Spleen (tissue), 7 donors: ENCODE results near the gene SORCS2.

Experiments
- POLR2AphosphoS5 ChIP-seq, 3 donors: sonication (generic); formaldehyde crosslinking; IDR thresholded peaks; one replicate each; pipeline ENCODE4 v1.5.1; 2017; ENCODE audit warnings: antibody characterized with exemption in 3 of 3
- TF ChIP-seq, protein P1 (sequence below), 11 experiments: fragments of 200-600 bp in 7 of 11; fragments of 450-650 bp in 4 of 11; sonication (generic) in 4 of 11; IDR thresholded peaks in 8 of 11; conservative IDR thresholded peaks in 3 of 11; 1 replicate in 7 of 11; 2 replicates in 4 of 11; pipeline versions ENCODE4 v1.4.0 to v1.8.0; 2016 to 2021; ENCODE audit warnings: antibody characterized with exemption in 11 of 11, inconsistent platforms in 4 of 11, mild to moderate bottlenecking in 1 of 11
- donor health status: DM: no; HTN: no; CAD: no; lungs with moderate emphysema.
- donor health status: DM: no; HTN: no; CAD: no.
- donor health status: DM: no; HTN: no; CAD: no.

DNA sequence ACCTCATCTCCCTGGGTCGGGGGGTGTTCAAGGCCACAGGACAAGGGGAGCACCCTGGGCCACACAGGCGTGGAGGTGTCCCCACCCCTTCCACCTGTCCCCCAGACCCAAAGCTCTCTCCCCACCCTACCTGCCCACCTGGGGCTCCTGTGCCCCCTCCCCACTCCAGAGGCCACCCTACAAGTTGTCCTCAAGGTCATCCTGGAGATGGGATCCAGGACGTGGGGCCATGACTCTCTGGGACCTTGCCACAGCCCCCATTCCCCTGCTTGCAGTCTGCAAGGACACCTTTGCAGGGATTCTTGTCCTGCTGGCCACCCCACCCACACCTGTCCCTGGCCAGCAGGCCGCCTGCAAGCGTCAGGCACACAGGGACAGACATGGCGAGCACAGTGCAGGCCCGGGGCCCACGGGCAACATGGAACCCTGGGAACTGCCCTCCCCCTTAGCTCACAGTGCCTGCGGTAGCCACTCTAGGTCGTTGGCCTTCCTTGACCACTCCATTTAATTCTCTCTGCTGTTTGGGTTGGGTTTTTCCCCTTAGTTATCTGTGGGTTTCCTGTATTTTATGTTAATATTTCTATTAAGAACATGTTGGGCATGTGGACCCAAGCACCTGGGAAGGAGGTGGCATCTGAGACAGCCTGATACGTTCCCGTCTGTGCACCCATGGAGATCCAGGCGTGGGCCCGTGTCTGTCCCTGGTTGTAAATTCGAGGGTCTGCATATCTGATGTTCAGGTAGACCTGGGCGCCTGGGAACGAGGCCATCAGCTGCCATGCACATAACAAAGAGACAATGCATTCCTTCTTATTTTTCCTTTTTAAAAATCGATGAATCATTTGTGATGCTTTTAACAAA, 549.8 kb downstream of the SORCS2 start:
- no peak for TF ChIP-seq POLR2AphosphoS5 (IDR thresholded peaks at IDR 0.05)
- TF ChIP-seq, protein P1, sequence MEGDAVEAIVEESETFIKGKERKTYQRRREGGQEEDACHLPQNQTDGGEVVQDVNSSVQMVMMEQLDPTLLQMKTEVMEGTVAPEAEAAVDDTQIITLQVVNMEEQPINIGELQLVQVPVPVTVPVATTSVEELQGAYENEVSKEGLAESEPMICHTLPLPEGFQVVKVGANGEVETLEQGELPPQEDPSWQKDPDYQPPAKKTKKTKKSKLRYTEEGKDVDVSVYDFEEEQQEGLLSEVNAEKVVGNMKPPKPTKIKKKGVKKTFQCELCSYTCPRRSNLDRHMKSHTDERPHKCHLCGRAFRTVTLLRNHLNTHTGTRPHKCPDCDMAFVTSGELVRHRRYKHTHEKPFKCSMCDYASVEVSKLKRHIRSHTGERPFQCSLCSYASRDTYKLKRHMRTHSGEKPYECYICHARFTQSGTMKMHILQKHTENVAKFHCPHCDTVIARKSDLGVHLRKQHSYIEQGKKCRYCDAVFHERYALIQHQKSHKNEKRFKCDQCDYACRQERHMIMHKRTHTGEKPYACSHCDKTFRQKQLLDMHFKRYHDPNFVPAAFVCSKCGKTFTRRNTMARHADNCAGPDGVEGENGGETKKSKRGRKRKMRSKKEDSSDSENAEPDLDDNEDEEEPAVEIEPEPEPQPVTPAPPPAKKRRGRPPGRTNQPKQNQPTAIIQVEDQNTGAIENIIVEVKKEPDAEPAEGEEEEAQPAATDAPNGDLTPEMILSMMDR (IDR thresholded peaks at IDR 0.05 in 8 of 11, conservative IDR thresholded peaks at IDR 0.05 in 3 of 11), result no peak
